Measurements from ENCODE around the gene C1QTNF1. TPM values are rescaled to one million over a fixed set of nuclear protein-coding genes. Genes with fewer than 3 reads are reported as not detected.

Gene C1QTNF1
- total and polyA plus RNA-seq, 2 donors (not counting 1 experiment from before 2014, with no cell fraction given), result not detected

DNA sequence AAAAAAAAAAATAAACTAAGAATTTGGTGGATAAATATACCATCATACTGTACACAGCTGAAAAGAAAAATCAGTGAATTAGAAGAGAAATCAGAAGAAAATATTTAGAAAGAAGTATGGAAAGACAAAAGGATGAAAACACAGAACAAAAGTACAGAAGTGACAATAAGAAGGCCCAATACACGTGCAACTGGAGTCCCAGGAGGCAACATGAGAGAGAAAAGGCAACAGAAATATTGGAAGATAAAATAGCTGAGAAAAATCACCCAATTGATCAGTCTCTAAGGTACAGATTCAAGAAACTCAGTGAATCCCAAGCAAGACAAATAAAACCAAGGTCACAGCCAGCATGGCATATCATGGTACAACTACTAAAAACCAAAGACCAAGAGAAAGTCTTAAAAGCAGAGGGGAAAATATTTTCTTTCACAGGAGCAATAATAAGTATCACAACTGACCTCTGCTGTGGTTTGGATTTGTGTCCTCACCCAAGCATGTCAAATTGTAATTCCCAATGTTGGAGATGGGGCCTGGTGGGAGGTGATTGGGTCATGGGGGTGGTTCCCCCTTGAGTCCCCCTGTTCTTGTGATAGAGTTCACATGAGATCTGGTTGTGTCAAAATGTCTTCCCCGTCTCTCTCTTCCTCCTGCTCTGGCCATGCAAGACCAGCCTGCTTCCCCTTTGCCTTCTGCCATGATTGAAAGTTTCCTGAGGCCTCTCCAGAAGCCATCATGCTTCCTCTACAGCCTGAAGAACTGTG, 30.4 kb downstream of the C1QTNF1 start:
- intact Hi-C loops (cut with micrococcal nuclease), result no loop called here
- no peak overlapping the region for H3K9ac ChIP-seq (ENCODE audit: low read length)
- peaks cover 0 to 20% (median 5%) of the 10 kb centered on the region in 3 donors for H3K9me3 ChIP-seq (ENCODE audit: control extremely low read depth in 1 of 3, control insufficient read depth in 2 of 3, insufficient read depth in 1 of 3, low read length in 2 of 3)
- no peak overlapping the region for H2AFZ ChIP-seq (ENCODE audit: insufficient read depth, low read depth, low read length, poor library complexity, severe bottlenecking)
- H3K27me3 ChIP-seq (replicated peaks in 1 of 4; ENCODE audit: control extremely low read depth in 1 of 4, control insufficient read depth in 3 of 4, insufficient read depth in 4 of 4, low read length in 3 of 4), result peaks cover 0 to 4% (median 0%) of the 10 kb centered on the region in 4 experiments
- no peak for ATAC-seq (ENCODE audit: low read depth)
- TF ChIP-seq EZH2 (IDR thresholded peaks at IDR 0.05; ENCODE audit: borderline replicate concordance, insufficient read depth, low read depth, low read length, poor library complexity, severe bottlenecking), result no peak
- TF ChIP-seq, protein P1, sequence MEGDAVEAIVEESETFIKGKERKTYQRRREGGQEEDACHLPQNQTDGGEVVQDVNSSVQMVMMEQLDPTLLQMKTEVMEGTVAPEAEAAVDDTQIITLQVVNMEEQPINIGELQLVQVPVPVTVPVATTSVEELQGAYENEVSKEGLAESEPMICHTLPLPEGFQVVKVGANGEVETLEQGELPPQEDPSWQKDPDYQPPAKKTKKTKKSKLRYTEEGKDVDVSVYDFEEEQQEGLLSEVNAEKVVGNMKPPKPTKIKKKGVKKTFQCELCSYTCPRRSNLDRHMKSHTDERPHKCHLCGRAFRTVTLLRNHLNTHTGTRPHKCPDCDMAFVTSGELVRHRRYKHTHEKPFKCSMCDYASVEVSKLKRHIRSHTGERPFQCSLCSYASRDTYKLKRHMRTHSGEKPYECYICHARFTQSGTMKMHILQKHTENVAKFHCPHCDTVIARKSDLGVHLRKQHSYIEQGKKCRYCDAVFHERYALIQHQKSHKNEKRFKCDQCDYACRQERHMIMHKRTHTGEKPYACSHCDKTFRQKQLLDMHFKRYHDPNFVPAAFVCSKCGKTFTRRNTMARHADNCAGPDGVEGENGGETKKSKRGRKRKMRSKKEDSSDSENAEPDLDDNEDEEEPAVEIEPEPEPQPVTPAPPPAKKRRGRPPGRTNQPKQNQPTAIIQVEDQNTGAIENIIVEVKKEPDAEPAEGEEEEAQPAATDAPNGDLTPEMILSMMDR (IDR thresholded peaks at IDR 0.05), result no peak
- no peak for DNase-seq
- no peaks in the 10 kb centered on the region for H4K20me1 ChIP-seq (ENCODE audit: control insufficient read depth, insufficient read depth, low read length, poor library complexity, severe bottlenecking)
- H3K9me3 Mint-ChIP-seq (ENCODE audit: insufficient read depth), result peaks cover 8% of the 10 kb centered on the region
- no peak overlapping the region for H3K27ac Mint-ChIP-seq
- peaks cover 35% of the 10 kb centered on the region for H3K27me3 Mint-ChIP-seq
- H3K4me3 Mint-ChIP-seq, result no peak overlapping the region
- H3K4me1 ChIP-seq (ENCODE audit: control insufficient read depth in 2 of 2, insufficient read depth in 2 of 2, low read length in 2 of 2), result no peaks in the 10 kb centered on the region
- no peak overlapping the region for H3K27ac ChIP-seq (ENCODE audit: low read length in 2 of 2)
- no peaks in the 10 kb centered on the region for H3K4me1 Mint-ChIP-seq
- H3K4me2 ChIP-seq (replicated peaks; ENCODE audit: low read depth, low read length, poor library complexity, severe bottlenecking), result no peak overlapping the region
- H3K36me3 ChIP-seq (replicated peaks in 1 of 2; ENCODE audit: control extremely low read depth in 1 of 2, control insufficient read depth in 1 of 2, extremely low read depth in 1 of 2, insufficient read depth in 2 of 2, low read length in 1 of 2), result no peaks in the 10 kb centered on the region
- ChIA-PET CTCF (interaction anchor here (1.4 kb wide), 1 partner anchor 338 kb away, joined by 3 read pairs; no protein-coding TSS in a partner anchor), POLR2A (no interaction called here)
- H3K79me2 ChIP-seq (ENCODE audit: control insufficient read depth, insufficient read depth, low read length), result no peaks in the 10 kb centered on the region
- WGBS (ENCODE audit: insufficient coverage), result 44% methylated on average over 1 of the region's 2 CpGs
- H3K4me3 ChIP-seq (ENCODE audit: control extremely low read depth in 1 of 5, extremely low read depth in 1 of 5, insufficient read depth in 1 of 5, low read depth in 2 of 5, low read length in 4 of 5), result no peak overlapping the region

DNA sequence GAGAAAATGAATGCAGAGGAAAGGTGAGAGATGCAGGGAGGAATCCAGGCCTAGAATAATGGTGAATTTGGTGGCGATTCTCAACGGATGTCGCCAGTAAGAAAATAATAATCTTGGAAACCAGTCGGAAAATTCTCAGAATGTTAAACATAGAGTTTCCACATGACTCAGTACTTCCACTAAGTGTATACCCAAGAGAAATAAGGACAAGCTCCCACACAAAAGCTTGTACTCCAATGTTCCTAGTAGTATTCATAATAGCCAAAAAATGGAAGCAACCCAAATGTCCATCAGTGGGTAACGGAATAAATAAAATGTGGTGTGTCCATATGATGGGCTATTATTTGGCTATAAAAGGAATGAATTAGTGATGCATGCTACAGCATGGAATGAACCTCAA, 31.2 kb downstream of the C1QTNF1 start:
- Histone ChIP-seq H3K79me2 (ENCODE audit: control insufficient read depth, insufficient read depth, low read length) (no peaks in the 10 kb centered on the region), H3K4me1 (ENCODE audit: control insufficient read depth in 2 of 2, insufficient read depth in 2 of 2, low read length in 2 of 2) (no peaks in the 10 kb centered on the region), H3K27ac (ENCODE audit: low read length in 2 of 2) (no peak overlapping the region), H3K36me3 (replicated peaks in 1 of 2; ENCODE audit: control extremely low read depth in 1 of 2, control insufficient read depth in 1 of 2, extremely low read depth in 1 of 2, insufficient read depth in 2 of 2, low read length in 1 of 2) (no peaks in the 10 kb centered on the region), H3K9me3 (ENCODE audit: control extremely low read depth in 1 of 3, control insufficient read depth in 2 of 3, insufficient read depth in 1 of 3, low read length in 2 of 3) (peaks cover 0 to 17% (median 5%) of the 10 kb centered on the region in 3 donors), H3K4me3 (ENCODE audit: control extremely low read depth in 1 of 5, extremely low read depth in 1 of 5, insufficient read depth in 1 of 5, low read depth in 2 of 5, low read length in 4 of 5) (no peak overlapping the region), H4K20me1 (ENCODE audit: control insufficient read depth, insufficient read depth, low read length, poor library complexity, severe bottlenecking) (no peaks in the 10 kb centered on the region), H3K27me3 (replicated peaks in 1 of 4; ENCODE audit: control extremely low read depth in 1 of 4, control insufficient read depth in 3 of 4, insufficient read depth in 4 of 4, low read length in 3 of 4) (peaks cover 0 to 4% (median 0%) of the 10 kb centered on the region in 4 experiments), H2AFZ (ENCODE audit: insufficient read depth, low read depth, low read length, poor library complexity, severe bottlenecking) (no peak overlapping the region), H3K9ac (ENCODE audit: low read length) (no peak overlapping the region), H3K4me2 (replicated peaks; ENCODE audit: low read depth, low read length, poor library complexity, severe bottlenecking) (no peak overlapping the region)
- H3K4me1 Mint-ChIP-seq, result no peaks in the 10 kb centered on the region
- H3K27me3 Mint-ChIP-seq, result peaks cover 37% of the 10 kb centered on the region
- intact Hi-C loops (cut with micrococcal nuclease), result no loop called here
- WGBS (ENCODE audit: insufficient coverage), result no CpG with 5 or more reads among the region's 5 CpGs
- H3K27ac Mint-ChIP-seq, result no peak overlapping the region
- no peak for TF ChIP-seq EZH2 (IDR thresholded peaks at IDR 0.05; ENCODE audit: borderline replicate concordance, insufficient read depth, low read depth, low read length, poor library complexity, severe bottlenecking)
- TF ChIP-seq, protein P1 (IDR thresholded peaks at IDR 0.05), result no peak
- ATAC-seq (ENCODE audit: low read depth) (no peak), DNase-seq (no peak)
- no peak overlapping the region for H3K4me3 Mint-ChIP-seq
- POLR2A ChIA-PET, result no interaction called here
- CTCF ChIA-PET, result no interaction called here
- H3K9me3 Mint-ChIP-seq (ENCODE audit: insufficient read depth), result peaks cover 8% of the 10 kb centered on the region

Measured in B cell (primary cell).